GM12878 (cell line): ENCODE measurements around the gene ALPK1. TPM values are rescaled to one million over a fixed set of nuclear protein-coding genes. Genes with fewer than 3 reads are reported as not detected.
A peak's percentile ranks its signal among the peaks of the same experiment; 100 is the strongest.

Experiments
- ATAC-seq: fragments of 200-7000 bp; cut with Tn5 transposase; 3 replicates; pipeline ENCODE4 v1.9.1; 2020; ENCODE audit warnings: mild to moderate bottlenecking, moderate library complexity
- BruUV-seq: library from RNA; stranded (reverse); fragments of 400-500 nt; replicated peaks from 2 replicates; lab custom pipeline; 2021; lab: Mats Ljungman, UMichigan
- CTCF ChIA-PET: fragments of 300-600 bp; sonication (Branson Sonifier 250); formaldehyde crosslinking; extraction: SDS; loops from one replicate; lab custom pipeline; 2021; ENCODE audit warnings: inconsistent platforms; lab: Yijun Ruan, JAX
- POLR2A ChIA-PET: fragments of 350-600 bp; formaldehyde crosslinking; extraction: SDS; loops from one replicate; lab custom pipeline; 2021; ENCODE audit warnings: inconsistent platforms; lab: Charles Lee
- RAD21 ChIA-PET: fragments of 300-600 bp; sonication (Branson Sonifier 250); formaldehyde crosslinking; loops from one replicate; lab custom pipeline; 2023; ENCODE audit warnings: antibody characterized with exemption; ENCODE audit not compliant: unreplicated experiment; lab: Charles Lee
- SMC1A ChIA-PET: fragments of 300-600 bp; sonication (Branson Sonifier 250); formaldehyde crosslinking; loops from one replicate; lab custom pipeline; 2023; ENCODE audit not compliant: unreplicated experiment, uncharacterized antibody; lab: Charles Lee
- DNase-seq: peaks from one replicate; pipeline ENCODE4 v3.0.0-alpha.2; 2011; ENCODE audit warnings: low read depth, low spot score
- FAIRE-seq: peaks from 3 replicates; lab custom pipeline; 2011; peaks lifted over from hg19 to GRCh38; lab: Jason Lieb, UNC
- H2AFZ ChIP-seq: 2 replicates; pipeline ENCODE4 v1.6.0; 2011; ENCODE audit warnings: low read depth, low read length, control low read depth; ENCODE audit not compliant: control insufficient read depth
- H3K27ac ChIP-seq: 2 replicates; pipeline ENCODE4 v1.5.1; 2011; ENCODE audit warnings: control low read depth; ENCODE audit not compliant: control insufficient read depth, insufficient read depth
- H3K27me3 ChIP-seq, 2 experiments: replicated peaks in 1 of 2; 2 replicates each; pipeline versions ENCODE4 v1.6.0 to v1.6.1; 2011; ENCODE audit warnings: low read length in 1 of 2; ENCODE audit not compliant: control insufficient read depth in 2 of 2, insufficient read depth in 2 of 2
- H3K36me3 ChIP-seq, 2 experiments: 2 replicates each; pipeline ENCODE4 v1.5.1; 2011; ENCODE audit warnings: low read length in 1 of 2; ENCODE audit not compliant: control insufficient read depth in 2 of 2, insufficient read depth in 2 of 2
- H3K4me1 ChIP-seq: 2 replicates; pipeline ENCODE4 v1.6.1; 2011; ENCODE audit warnings: mild to moderate bottlenecking, low read length, moderate library complexity, mixed read lengths; ENCODE audit not compliant: control insufficient read depth, insufficient read depth
- H3K4me2 ChIP-seq: 2 replicates; pipeline ENCODE4 v1.6.0; 2011; ENCODE audit warnings: control low read depth; ENCODE audit not compliant: control insufficient read depth, insufficient read depth
- H3K4me3 ChIP-seq: fragments of 200-600 bp; sonication (generic); 2 replicates; pipeline ENCODE4 v1.5.1; 2016
- H3K79me2 ChIP-seq: 2 replicates; pipeline ENCODE4 v1.6.0; 2011; ENCODE audit warnings: low read length; ENCODE audit not compliant: control insufficient read depth, insufficient read depth
- H3K9ac ChIP-seq: 2 replicates; pipeline ENCODE4 v1.8.0; 2011; ENCODE audit warnings: low read length, control low read depth, mixed read lengths; ENCODE audit not compliant: control insufficient read depth, insufficient read depth
- H3K9me3 ChIP-seq: replicated peaks from 3 replicates; pipeline ENCODE4 v1.5.1; 2011; ENCODE audit warnings: mild to moderate bottlenecking, low read length; ENCODE audit not compliant: control insufficient read depth, insufficient read depth
- H4K20me1 ChIP-seq: 2 replicates; pipeline ENCODE4 v1.6.0; 2011; ENCODE audit not compliant: control insufficient read depth, insufficient read depth
- BHLHE40 ChIP-seq, 2 experiments: fragments of 450-650 bp in 1 of 2; IDR thresholded peaks; 2 replicates each; pipeline ENCODE4 v1.6.1; 2011 to 2017; ENCODE audit warnings: low read depth in 2 of 2, borderline replicate concordance in 1 of 2, improper control_type of control experiment in 1 of 2, low read length in 1 of 2, mild to moderate bottlenecking in 1 of 2
- PAX5 ChIP-seq: IDR thresholded peaks from 2 replicates; pipeline ENCODE4 v1.6.1; 2011; ENCODE audit warnings: low read depth, low read length, borderline replicate concordance
- PRDM15 ChIP-seq: fragments of 450-650 bp; formaldehyde crosslinking; IDR thresholded peaks from 2 replicates; pipeline ENCODE4 v1.4.0; 2020; ENCODE audit warnings: mild to moderate bottlenecking, moderate library complexity
- SUZ12 ChIP-seq: fragments of 200-600 bp; sonication (generic); IDR thresholded peaks from one replicate; pipeline ENCODE4 v1.6.1; 2018; ENCODE audit warnings: antibody characterized with exemption, mild to moderate bottlenecking; ENCODE audit not compliant: unreplicated experiment
- USF1 ChIP-seq: IDR thresholded peaks from 2 replicates; pipeline ENCODE4 v1.6.1; 2011; ENCODE audit warnings: borderline replicate concordance, low read depth, mild to moderate bottlenecking, moderate library complexity, mixed read lengths, low read length; ENCODE audit not compliant: insufficient read depth; ENCODE audit errors: extremely low read length
- WGBS: methylation state at CpG from one replicate; pipeline ENCODE4 v1.1.6; 2016; ENCODE audit warnings: low lambda C conversion rate; ENCODE audit not compliant: insufficient replicate concordance, insufficient coverage; ENCODE audit errors: missing lambda C conversion rate; 5-methylcytosine and 5-hydroxymethylcytosine counted together
- in situ Hi-C: fragments of 300-500 bp; cut with MboI; formaldehyde crosslinking; loops from 9 replicates; pipeline ENCODE4 v1.14.3; 2018; ENCODE audit warnings: mixed read lengths
- intact Hi-C: fragments of 100-400 bp; cut with micrococcal nuclease; formaldehyde crosslinking; loops from one replicate; pipeline ENCODE4 v1.14.2; 2022; ENCODE audit not compliant: unreplicated experiment
- polyA plus RNA-seq, 11 experiments: library from polyadenylated mRNA; depleted of rRNA in 4 of 11; unstranded in 6 of 11; stranded (reverse) in 5 of 11; fragments of >200 nt; fragmentation: Nextera tagmentation in 4 of 11; fragmentation: Illumina TruSeq in 1 of 11; extraction: Ambion mirVana in 4 of 11; extraction: Trizol in 1 of 11; gene quantifications; 1 replicate in 1 of 11; 2 replicates in 10 of 11; pipeline versions ENCODE4 v1.2.1 to v1.2.3, GENCODE V29; 2011 to 2016; ENCODE audit warnings: inconsistent platforms in 2 of 11, missing spikeins in 2 of 11, low read depth in 1 of 11
- total RNA-seq, 4 experiments: library from RNA; depleted of rRNA in 3 of 4; stranded (reverse); fragments of >200 nt in 3 of 4; fragmentation: Illumina TruSeq in 1 of 4; extraction: Trizol in 1 of 4; gene quantifications; 2 replicates each; pipeline versions ENCODE4 v1.2.1 to v1.2.3, GENCODE V29; 2013 to 2021

The ALPK1 gene
- total and polyA plus RNA-seq, 10 of the 15 experiments (the other 5 are each of a cell fraction or from before 2014, with no cell fraction given) = 8.5 to 32.3 (median 22.6) TPM

- no peak for TF ChIP-seq PRDM15 (CRISPR knock-in tag)
- TF ChIP-seq BHLHE40 (IDR thresholded peaks at IDR 0.05; ENCODE audit: borderline replicate concordance in 1 of 2, low read depth in 2 of 2, low read length in 1 of 2) = no peak
- no peak for TF ChIP-seq USF1
- TF ChIP-seq, all 136 proteins: peak for 0
Measured at GRCh38 chr4:112403101-112403945, 106.2 kb downstream of the ALPK1 start (continued).

- intact Hi-C loops = no loop called here
- TF ChIP-seq PAX5 = 0 out of 2 replicates have a peak, but pooled peaks have one; percentile 21
- TF ChIP-seq SUZ12 = no peak
- TF ChIP-seq, all 136 proteins: peak for 1
- Histone ChIP-seq H3K9ac (no peak overlapping the region), H3K27ac (no peak overlapping the region), H3K27me3 (no peaks in the 10 kb centered on the region), H2AFZ (no peak overlapping the region), H3K4me2 (no peak overlapping the region), H3K79me2 (no peaks in the 10 kb centered on the region), H3K4me3 (no peak overlapping the region), H3K9me3 (no peaks in the 10 kb centered on the region), H3K36me3 (peaks cover 0 to 3% of the 10 kb centered on the region in 2 experiments; a peak in 1 of 4 replicates), H3K4me1 (no peaks in the 10 kb centered on the region), H4K20me1 (no peaks in the 10 kb centered on the region)
- SMC1A ChIA-PET = no interaction called here
- DNase-seq (no peak), FAIRE-seq (no peak), ATAC-seq (no peak)
- POLR2A ChIA-PET = no interaction called here
- 89% methylated on average over 2 of the region's 2 CpGs for WGBS
- CTCF ChIA-PET = no interaction called here
- RAD21 ChIA-PET = no interaction called here
- in situ Hi-C loops = no loop called here
- no TSS peak for BruUV-seq
Measured at GRCh38 chr4:112410364-112410763, 113.2 kb downstream of the ALPK1 start.
